BLaER1 treated with 17β-estradiol and CSF1 and Interleukin-3, amounts not matched to agents 10 nM and 100 nM (cell line): ENCODE results near the gene PLAC1.
A peak's percentile ranks its signal among the peaks of the same experiment; 100 is the strongest.

Experiments
- H3K27ac ChIP-seq, 11 experiments: shearing (Covaris generic); formaldehyde crosslinking; 2 replicates each; pipeline ENCODE4 v1.8.1; 2022
- H3K27me3 ChIP-seq, 11 experiments: shearing (Covaris generic); formaldehyde crosslinking; 2 replicates each; pipeline ENCODE4 v1.8.1; 2022
- H3K36me3 ChIP-seq, 11 experiments: shearing (Covaris generic); formaldehyde crosslinking; 2 replicates each; pipeline ENCODE4 v1.8.1; 2022
- H3K4me1 ChIP-seq, 10 experiments: shearing (Covaris generic); formaldehyde crosslinking; 2 replicates each; pipeline ENCODE4 v1.8.1; 2022
- H3K4me2 ChIP-seq, 11 experiments: shearing (Covaris generic); formaldehyde crosslinking; 2 replicates each; pipeline ENCODE4 v1.8.1; 2022
- H3K4me3 ChIP-seq, 10 experiments: shearing (Covaris generic); formaldehyde crosslinking; 2 replicates each; pipeline ENCODE4 v1.8.1; 2022
- H3K9ac ChIP-seq, 11 experiments: shearing (Covaris generic); formaldehyde crosslinking; 2 replicates each; pipeline ENCODE4 v1.8.1; 2022
- H3K9me3 ChIP-seq, 11 experiments: shearing (Covaris generic); formaldehyde crosslinking; replicated peaks in 1 of 11; 2 replicates each; pipeline ENCODE4 v1.8.1; 2022
- H4K20me1 ChIP-seq, 11 experiments: shearing (Covaris generic); formaldehyde crosslinking; 2 replicates each; pipeline ENCODE4 v1.8.1; 2022
- Cebpa-rat ChIP-seq, 11 experiments: shearing (Covaris generic); IDR thresholded peaks; 2 replicates each; pipeline ENCODE4 v1.8.1; 2022

PLAC1 gene

DNA sequence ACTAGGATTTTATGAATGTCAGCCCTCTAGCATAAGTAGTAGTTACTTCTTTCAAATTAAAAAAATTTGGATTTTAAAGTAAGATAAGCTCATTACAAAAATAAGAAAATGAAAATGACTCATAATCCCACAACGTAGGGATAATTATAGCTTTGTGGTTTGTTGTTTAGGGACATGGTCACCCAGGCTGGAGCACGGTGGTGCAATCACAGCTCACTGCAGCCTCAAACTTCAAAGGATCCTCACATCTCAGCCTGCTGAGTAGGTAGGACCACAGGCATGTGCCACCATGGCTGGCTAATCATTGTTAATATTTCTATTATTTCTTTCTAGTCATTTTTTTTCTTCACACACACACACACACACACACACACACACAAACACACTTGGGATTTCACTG is 57.6 kb downstream of the PLAC1 start:
- no peaks in the 10 kb centered on the region for H4K20me1 ChIP-seq
- peak in 9 of 11 experiments; percentile 37 to 78 (median 70); a peak in 12 of 22 replicates for TF ChIP-seq Cebpa-rat (IDR thresholded peaks at IDR 0.05)
- no peak overlapping the region for H3K4me3 ChIP-seq
- peaks cover 4 to 29% (median 15%) of the 10 kb centered on the region in 11 experiments; a peak in 18 of 22 replicates for H3K9me3 ChIP-seq
- peak overlapping the region in 10 of 11 experiments; percentile 40 to 81 (median 71); a peak in 19 of 22 replicates for H3K27ac ChIP-seq
- peaks cover 10 to 53% (median 33%) of the 10 kb centered on the region in 10 experiments; a peak in 18 of 20 replicates for H3K4me1 ChIP-seq
- H3K9ac ChIP-seq = peak overlapping the region in 9 of 11 experiments; percentile 6 to 53 (median 47); a peak in 11 of 22 replicates
- H3K36me3 ChIP-seq = no peaks in the 10 kb centered on the region
- peak overlapping the region; percentile 31 to 63 (median 56); a peak in 20 of 22 replicates for H3K4me2 ChIP-seq
- peaks cover 70 to 94% (median 88%) of the 10 kb centered on the region in 11 experiments for H3K27me3 ChIP-seq

DNA sequence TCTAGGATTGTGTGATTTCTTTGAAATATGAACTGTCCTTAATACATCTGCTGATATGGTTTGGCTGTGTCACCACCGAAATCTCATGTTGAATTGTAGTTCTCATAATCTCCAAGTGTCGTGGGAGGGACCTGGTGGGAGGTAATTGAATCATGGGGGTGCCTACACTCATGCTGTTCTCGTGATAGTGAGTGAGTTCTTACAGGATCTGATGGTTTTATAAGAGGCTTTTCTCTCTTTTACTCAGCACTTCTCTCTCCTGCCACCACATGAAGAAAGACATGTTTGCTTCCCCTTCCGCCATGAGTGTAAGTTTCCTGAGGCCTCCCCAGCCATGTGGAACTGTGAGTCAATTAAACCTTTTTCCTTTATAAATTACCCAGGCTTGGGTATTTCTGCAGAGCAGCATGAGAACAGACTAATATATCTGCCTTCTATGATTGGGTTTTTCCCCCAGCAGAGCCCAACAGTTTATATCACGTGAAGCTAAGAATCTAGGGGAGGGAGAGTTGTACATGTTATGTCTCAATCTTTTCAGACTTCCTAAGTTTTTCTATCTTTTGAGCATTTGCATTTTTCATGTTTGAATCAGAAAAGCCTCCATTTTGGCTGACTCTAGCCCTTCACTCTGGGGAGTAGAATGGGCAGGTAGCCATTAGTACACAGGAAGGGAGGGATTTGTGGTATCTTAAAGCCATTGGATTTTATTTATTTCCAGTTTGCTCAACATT is 58.9 kb downstream of the PLAC1 start:
- Histone ChIP-seq H3K9ac (peak overlapping the region in 1 of 11 experiments; percentile 51; a peak in 1 of 22 replicates), H3K4me2 (peak overlapping the region in 3 of 11 experiments; percentile 53 to 59 (median 57); a peak in 7 of 22 replicates), H3K4me1 (peaks cover 10 to 39% (median 28%) of the 10 kb centered on the region in 10 experiments; a peak in 18 of 20 replicates), H3K27me3 (peaks cover 72 to 94% (median 87%) of the 10 kb centered on the region in 11 experiments), H4K20me1 (no peaks in the 10 kb centered on the region), H3K36me3 (no peaks in the 10 kb centered on the region), H3K4me3 (no peak overlapping the region), H3K27ac (peak overlapping the region in 9 of 11 experiments; percentile 10 to 81 (median 72); a peak in 16 of 22 replicates), H3K9me3 (peaks cover 4 to 28% (median 15%) of the 10 kb centered on the region in 11 experiments; a peak in 18 of 22 replicates)
- no peak for TF ChIP-seq Cebpa-rat (IDR thresholded peaks at IDR 0.05)

DNA sequence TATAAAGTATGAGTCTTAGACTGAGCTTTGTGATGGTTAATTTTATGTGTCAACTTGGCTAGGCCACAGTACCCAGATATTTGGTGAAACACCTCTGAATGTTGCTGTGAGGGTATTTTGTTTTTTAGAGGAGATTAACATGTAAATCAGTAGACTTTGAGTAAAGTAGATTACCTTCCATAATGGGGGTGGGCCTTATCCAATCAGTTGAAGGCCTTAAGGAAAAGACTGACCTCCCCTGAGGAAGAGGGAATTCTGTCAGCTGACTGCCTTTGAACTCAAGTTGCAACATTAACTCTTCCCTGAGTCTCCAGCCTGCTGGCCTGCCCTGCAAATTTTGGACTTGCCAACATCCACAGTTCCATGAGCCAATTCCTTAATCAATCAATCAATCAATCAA is 66.0 kb downstream of the PLAC1 start:
- Histone ChIP-seq H3K4me2 (no peak overlapping the region), H3K4me3 (no peak overlapping the region), H3K27me3 (peaks cover 76 to 92% (median 87%) of the 10 kb centered on the region in 11 experiments), H4K20me1 (no peaks in the 10 kb centered on the region), H3K4me1 (peaks cover 0 to 24% (median 14%) of the 10 kb centered on the region in 10 experiments; a peak in 17 of 20 replicates), H3K9me3 (no peaks in the 10 kb centered on the region; a peak in 1 of 22 replicates), H3K36me3 (no peaks in the 10 kb centered on the region), H3K27ac (no peak overlapping the region), H3K9ac (no peak overlapping the region)
- TF ChIP-seq Cebpa-rat (IDR thresholded peaks at IDR 0.05) = no peak

GRCh38 chrX:134591502-134591901 is 66.8 kb downstream of the PLAC1 start:
- peaks cover 0 to 30% (median 14%) of the 10 kb centered on the region in 10 experiments; a peak in 17 of 20 replicates for H3K4me1 ChIP-seq
- no peaks in the 10 kb centered on the region for H3K36me3 ChIP-seq
- H3K27me3 ChIP-seq = peaks cover 74 to 92% (median 87%) of the 10 kb centered on the region in 11 experiments
- H3K27ac ChIP-seq = no peak overlapping the region
- no peak overlapping the region for H3K4me3 ChIP-seq
- H3K9ac ChIP-seq = no peak overlapping the region
- H3K9me3 ChIP-seq = no peaks in the 10 kb centered on the region; a peak in 1 of 22 replicates
- no peak overlapping the region for H3K4me2 ChIP-seq
- no peak for TF ChIP-seq Cebpa-rat (IDR thresholded peaks at IDR 0.05)
- H4K20me1 ChIP-seq = no peaks in the 10 kb centered on the region

- 0 out of 22 replicates have a peak, but pooled peaks of 1 of the 11 experiments have one; percentile 14 for TF ChIP-seq Cebpa-rat (IDR thresholded peaks at IDR 0.05)
- no peaks in the 10 kb centered on the region for H3K36me3 ChIP-seq
- H3K4me2 ChIP-seq = peak overlapping the region in 9 of 11 experiments; percentile 3 to 71 (median 54); a peak in 16 of 22 replicates
- H4K20me1 ChIP-seq = no peaks in the 10 kb centered on the region; a peak in 1 of 22 replicates
- H3K4me1 ChIP-seq = peaks cover 0 to 42% (median 14%) of the 10 kb centered on the region in 10 experiments; a peak in 17 of 20 replicates
- H3K4me3 ChIP-seq = no peak overlapping the region
- H3K27ac ChIP-seq = peak overlapping the region in 9 of 11 experiments; percentile 35 to 86 (median 75); a peak in 18 of 22 replicates
- peak overlapping the region in 7 of 11 experiments; percentile 23 to 70 (median 53); a peak in 11 of 22 replicates for H3K9ac ChIP-seq
- H3K9me3 ChIP-seq = no peaks in the 10 kb centered on the region
- peaks cover 73 to 93% (median 88%) of the 10 kb centered on the region in 11 experiments for H3K27me3 ChIP-seq
These were observed 69.5 kb downstream of the PLAC1 start for GRCh38 chrX:134588806-134589205.

- no peak for TF ChIP-seq Cebpa-rat (IDR thresholded peaks at IDR 0.05)
- H3K27ac ChIP-seq = no peak overlapping the region
- H3K9ac ChIP-seq = no peak overlapping the region
- H3K9me3 ChIP-seq = no peaks in the 10 kb centered on the region
- H3K4me1 ChIP-seq = peaks cover 0 to 6% (median 0%) of the 10 kb centered on the region in 10 experiments; a peak in 2 of 20 replicates
- peaks cover 78 to 97% (median 93%) of the 10 kb centered on the region in 11 experiments for H3K27me3 ChIP-seq
- H3K4me3 ChIP-seq = no peak overlapping the region
- H3K4me2 ChIP-seq = no peak overlapping the region
- no peaks in the 10 kb centered on the region; a peak in 1 of 22 replicates for H4K20me1 ChIP-seq
- H3K36me3 ChIP-seq = no peaks in the 10 kb centered on the region
These were observed 77.4 kb downstream of the PLAC1 start for GRCh38 chrX:134580907-134581306.

DNA sequence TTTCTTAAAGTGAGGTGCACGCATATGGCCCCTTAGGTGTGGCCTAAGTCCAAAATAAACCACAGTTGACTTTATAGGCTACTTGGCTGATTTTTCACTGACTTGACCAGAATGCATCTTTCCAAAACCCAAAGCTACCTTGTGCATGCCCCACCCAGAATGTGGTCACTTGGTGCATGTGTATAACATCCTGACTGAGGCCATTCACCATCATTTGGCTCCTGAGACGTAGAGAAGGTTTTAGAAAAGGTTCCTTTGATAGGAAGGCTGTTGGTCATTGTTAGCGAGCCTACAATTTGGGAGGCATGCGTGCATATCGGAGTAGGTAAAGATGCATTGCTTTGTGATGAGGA is 84.6 kb downstream of the PLAC1 start:
- no peaks in the 10 kb centered on the region for H3K36me3 ChIP-seq
- H3K9me3 ChIP-seq = no peaks in the 10 kb centered on the region
- H3K27ac ChIP-seq = no peak overlapping the region
- H3K27me3 ChIP-seq = peaks cover 71 to 94% (median 89%) of the 10 kb centered on the region in 11 experiments
- H3K9ac ChIP-seq = no peak overlapping the region
- TF ChIP-seq Cebpa-rat (IDR thresholded peaks at IDR 0.05) = no peak
- H3K4me1 ChIP-seq = peaks cover 0 to 19% (median 6%) of the 10 kb centered on the region in 10 experiments; a peak in 12 of 20 replicates
- no peak overlapping the region for H3K4me3 ChIP-seq
- no peak overlapping the region for H3K4me2 ChIP-seq
- peaks cover 0 to 3% (median 0%) of the 10 kb centered on the region in 11 experiments; a peak in 5 of 22 replicates for H4K20me1 ChIP-seq

DNA sequence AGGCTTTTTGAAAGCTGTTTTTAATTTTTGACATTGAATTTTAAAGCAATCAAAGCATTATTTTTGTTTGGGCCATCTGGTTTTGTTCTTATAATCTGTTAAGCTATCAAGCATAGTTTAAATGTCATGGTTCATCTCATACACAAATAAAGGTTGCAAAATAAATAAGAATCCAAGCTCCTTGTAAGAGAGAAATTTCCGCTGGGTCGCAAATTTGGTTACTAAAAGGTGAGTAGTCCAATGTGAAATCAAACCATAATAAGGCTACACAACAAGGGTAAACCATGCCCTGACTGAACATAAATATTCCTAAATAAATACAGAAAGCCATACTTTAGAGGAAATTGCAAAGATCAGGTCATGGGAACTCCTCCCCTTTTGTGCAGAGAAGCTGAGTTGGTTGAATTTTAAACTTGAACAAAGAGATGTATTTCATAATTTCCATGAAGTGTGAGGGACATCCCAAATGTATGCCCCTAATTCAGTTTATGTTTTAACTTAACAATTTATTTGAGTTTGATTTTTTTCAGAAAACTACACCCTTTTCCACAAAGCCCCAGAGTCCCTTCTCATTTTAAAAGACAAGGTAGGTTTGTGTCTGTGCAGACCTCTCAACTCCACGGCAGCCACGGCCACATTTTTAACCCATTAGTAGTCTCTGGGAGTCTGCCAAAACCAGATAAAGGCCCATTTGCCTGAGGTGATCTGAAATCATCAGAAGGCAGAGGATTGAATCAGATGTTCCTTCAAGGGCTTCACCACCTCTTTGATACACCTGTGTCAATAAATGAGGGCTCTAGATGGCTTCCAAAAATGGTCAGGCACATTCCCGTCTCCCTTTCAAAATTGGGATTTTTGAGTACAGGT is 85.2 kb downstream of the PLAC1 start:
- Histone ChIP-seq H3K27me3 (peaks cover 77 to 96% (median 90%) of the 10 kb centered on the region in 11 experiments), H3K27ac (no peak overlapping the region), H3K4me3 (no peak overlapping the region), H4K20me1 (peaks cover 0 to 3% (median 0%) of the 10 kb centered on the region in 11 experiments; a peak in 6 of 22 replicates), H3K36me3 (no peaks in the 10 kb centered on the region), H3K4me1 (peaks cover 0 to 25% (median 9%) of the 10 kb centered on the region in 10 experiments; a peak in 12 of 20 replicates), H3K9ac (no peak overlapping the region), H3K9me3 (no peaks in the 10 kb centered on the region), H3K4me2 (no peak overlapping the region)
- TF ChIP-seq Cebpa-rat (IDR thresholded peaks at IDR 0.05) = no peak
